ENCODE data around the gene CAMK2B.
"Not testable (repeated sequence)": the region's sequence is repeated elsewhere in the genome, so short reads cannot be mapped to it uniquely, and the experiment has no call there.

Gene CAMK2B

DNA sequence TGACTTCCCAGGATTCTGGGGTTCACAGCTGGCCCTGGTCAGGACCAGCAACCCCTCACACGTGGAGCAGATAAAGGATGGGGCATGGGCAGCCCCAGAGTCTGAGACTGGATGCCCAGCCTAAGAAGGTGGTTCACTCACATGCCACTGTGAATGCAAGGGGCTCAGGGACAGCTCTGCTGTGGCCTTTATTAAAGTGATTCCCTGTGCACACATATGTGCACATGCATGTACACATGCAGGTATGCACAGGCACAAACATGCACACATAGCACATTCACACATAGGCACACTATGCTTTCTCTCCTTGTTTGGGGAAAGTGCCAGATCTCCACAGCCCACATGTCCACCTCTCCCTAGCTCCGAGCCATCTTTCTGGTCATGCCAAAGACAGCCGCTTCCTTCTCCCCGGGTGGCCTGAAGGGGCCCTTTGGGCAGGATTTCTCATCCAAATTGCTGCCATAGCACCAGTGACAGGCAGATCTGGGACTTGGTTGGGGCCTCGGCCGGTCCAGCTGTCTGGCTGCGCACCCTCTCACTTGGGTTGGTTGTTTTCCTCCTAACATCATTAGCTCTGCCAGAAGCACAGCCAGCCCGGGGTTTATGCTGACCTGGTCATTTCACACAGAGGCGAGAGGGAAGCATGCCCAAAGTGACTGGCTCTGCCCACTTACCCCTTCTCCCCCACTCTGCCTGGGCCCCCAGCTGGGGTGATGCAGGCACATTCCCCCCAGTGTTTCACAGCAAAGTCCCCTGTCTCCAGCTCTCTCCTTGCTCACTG, 137.6 kb downstream of the CAMK2B start:
- DNase-seq: no peak

DNA sequence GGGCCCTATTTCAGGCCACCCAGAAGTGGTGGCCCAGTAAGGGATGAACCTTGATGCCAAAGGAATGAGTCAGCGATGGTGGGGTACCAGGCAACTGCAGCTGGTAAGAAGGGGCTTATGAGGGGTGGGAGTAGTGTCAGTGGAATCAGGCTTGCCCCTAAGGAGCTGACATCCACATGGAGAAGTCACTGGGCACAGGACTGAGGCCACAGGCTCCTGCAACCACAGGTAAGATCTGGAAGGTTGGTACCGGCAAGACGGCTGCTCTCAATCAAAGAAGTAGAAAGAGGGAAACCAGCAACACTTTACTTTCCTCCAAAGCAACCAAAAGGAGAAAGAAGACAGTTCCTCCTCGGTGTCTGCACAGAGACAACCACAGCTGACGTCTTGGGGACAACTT, 138.7 kb downstream of the CAMK2B start:
- DNase-seq: no peak

DNA sequence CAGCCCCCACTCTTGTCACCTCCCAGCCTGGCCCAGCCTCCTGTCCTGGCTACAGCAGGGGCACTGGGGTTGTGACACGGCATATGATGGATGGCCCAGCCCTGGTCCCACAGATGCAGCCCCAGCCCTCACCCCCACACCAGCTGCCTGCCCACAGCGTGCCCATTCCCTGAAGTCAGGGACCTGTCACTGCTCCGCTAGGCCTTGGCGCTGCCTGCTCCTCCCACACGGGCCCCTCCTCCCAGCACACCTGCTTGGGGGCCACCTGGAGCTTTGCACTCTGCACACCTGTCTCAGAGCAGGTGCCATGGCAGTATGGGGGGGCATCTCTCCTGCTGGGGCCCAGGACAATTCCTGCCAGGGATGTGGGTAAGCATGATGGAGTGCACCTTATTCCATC, 139.7 kb downstream of the CAMK2B start:
- DNase-seq: no peak

DNA sequence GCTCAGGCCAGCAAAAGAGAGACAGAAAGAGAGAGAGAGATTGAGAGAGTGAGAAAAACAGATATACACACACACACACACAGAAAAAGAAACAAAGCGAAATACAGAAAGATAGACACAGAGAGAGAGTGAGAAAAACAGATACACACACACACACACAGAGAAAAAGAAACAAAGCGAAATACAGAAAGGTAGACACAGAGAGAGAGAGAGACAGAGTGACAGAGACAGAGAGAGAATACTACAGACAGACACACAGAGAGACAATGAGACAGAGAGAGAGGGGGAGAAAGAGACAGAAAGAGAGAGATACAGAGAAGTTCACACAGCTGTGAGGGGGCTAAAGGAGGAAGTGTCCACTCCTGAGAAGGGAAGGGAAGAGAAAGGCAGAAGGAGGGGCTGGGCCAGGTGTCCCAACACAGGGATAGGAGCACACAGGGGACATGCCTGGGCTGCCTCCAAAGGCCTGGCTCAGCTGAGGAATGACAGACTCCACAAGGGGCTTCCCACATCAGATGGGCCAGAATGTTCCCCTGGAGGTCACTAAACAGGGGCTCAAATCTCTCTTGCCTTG, 140.4 kb downstream of the CAMK2B start:
- no peak for DNase-seq

DNA sequence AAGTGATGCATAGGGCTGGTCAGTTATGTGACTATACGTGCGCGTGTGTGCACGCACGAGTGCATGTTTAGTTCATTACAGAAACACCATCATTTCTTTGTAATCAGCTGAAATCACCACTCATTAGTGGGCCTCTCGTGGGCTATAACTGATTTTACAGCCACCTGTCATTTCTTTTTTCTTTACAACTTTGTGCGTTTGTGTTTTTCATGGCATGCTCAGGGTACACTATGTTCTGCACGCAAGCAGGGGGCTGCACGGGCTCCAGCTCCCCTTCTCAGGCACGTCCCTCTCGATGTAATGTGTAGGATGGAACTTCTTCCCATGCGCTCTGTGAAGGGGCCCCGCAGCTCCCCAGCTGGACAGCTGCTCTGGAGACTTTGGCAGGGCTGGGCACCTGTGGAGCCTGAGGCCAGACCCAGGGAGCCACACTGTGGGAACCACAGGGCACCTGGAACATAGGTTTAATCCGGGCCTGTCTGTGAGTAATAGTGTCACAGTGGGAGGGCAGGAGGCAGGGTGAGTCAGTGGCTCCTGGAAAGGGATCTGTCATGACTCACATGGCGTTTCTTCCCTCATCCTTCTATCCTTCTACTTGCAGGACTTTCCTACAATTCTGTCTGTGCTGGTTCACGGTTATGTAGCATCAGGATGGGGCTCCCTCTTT, 141.1 kb downstream of the CAMK2B start:
- no peak for DNase-seq

DNA sequence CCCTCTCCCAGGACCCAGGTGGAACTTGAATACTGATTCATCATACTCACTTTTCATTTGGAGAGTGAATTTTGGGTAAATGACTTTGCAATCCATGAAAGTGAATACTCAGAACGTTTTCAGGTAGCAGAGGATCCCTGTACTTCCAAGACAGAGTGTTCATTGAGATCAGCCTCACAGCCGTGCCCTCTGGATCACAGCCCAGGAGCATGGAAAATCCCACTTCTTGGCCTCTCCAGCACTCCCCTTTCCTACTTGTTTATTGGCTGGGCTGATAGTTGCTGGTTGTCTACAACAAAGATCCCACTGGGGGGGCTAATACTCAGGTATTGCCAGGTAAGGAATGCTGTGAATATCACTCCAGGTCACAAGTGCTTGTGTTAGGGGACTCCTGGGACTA, 142.0 kb downstream of the CAMK2B start:
- no peak for DNase-seq

DNA sequence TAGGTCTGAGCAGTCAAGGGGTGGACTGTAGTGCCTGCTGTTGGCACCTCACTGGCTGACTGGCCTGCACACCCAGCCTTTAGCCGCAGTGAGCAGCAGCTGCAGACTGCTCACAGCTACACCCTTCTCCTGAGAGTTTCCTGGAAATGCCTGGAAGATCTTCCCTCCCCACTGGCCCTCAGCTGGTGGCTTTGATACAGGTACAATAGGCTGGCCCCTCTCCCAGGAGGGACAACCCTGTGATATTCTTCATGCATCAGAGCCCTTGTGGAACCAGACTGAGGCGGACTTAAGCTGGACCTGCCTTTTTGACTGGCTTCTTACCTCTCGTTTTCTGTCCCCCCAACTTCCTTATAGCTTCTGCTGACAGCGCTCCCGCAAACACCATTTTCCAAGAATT, 142.6 kb downstream of the CAMK2B start:
- no peak for DNase-seq

DNA sequence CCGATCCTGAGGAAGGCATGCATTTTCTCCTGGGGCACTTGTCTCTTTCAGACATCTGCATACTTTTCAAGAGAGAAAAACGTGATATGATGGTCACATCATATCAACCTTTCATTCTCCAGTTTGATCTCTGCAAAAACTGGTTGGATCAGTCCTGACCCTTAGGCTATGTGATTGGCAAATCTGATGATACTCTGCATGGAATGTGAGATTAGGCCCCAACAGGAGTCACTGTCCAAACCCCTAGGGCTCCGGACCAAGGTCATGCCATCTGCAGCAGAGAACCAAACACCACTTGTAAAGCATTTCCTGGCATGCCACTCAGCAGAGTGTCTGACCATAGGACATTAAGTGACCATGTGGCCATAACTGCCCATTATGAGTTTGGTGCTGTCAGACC, 144.8 kb downstream of the CAMK2B start:
- DNase-seq: no peak

DNA sequence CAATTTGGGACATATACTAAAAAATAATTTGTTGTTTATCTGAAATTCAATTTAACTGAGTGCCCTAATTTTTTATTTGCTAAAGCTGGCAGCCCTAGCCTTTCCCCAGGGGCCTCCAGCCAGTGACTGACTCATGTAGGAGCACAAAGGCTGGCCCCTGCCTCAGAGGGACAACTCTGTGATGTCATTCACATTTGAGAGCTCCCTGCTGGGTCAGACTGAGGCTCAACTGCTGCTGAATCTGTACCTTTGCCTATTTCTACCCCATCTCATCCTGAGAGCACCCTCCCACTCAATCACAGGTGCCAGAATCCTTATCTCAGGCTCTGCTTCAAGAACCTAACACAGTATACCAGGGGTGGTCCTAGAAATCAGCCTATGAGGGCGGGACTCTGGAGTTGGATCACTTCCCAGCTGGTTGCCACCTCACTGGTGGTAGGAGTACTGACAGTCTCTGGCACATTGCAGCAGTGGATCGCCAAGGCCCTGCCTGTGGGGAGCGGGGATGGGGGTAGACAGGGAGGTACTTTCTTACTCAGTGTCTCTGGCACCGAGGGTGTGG, 147.7 kb downstream of the CAMK2B start:
- DNase-seq: no peak

DNA sequence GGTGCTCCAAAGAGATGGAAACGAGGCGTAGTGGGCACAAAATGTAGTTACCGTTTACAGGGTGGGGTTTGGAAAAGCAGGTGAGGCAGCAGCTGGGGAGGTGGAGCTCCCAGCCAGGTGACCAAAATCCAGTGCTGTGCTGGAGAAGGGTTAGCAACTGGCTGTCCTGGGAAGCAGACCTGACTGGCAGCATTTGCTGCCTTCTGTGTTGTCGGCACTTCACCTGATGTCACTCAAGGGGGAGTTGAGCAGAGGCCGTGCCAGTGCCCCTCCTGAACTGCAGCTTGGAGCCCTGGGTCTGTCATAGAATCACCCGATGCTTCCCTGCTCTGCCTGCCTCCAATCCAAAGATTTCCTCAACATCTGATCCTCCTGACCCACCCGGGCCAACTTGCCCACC, 148.9 kb downstream of the CAMK2B start:
- no peak for DNase-seq

DNA sequence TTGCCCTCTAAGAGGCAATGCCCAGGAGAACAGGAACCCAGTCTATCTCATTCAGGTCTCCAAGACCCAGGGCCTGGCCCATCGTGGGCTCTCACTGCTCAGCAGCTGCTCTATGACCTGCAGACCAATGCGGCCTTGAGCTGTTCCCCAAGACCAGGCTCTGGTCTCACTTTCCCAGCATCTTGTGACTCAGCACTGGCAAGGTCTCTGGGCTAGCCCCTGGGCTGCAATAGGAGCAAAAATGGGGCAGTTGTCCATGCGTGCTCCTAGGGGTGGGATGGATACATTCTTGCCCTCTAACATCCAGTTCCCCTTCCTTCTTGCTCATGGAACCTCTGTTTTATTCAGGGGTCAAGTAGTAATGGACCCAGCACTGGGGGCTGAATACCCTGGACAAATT, 149.7 kb downstream of the CAMK2B start:
- no peak for DNase-seq

DNA sequence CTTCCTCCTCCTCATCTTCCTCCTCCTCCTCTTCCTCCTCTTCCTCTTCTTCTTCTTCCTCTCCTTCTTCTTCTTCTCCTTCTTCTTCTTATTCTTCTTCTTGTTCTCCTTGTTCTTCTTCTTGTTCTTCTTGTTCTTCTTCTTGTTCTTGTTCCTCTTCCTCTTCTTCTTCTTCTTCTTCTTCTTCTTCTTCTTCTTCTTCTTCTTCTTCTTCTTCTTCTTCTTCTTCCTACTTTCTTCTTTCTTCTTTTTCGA, 150.8 kb downstream of the CAMK2B start:
- DNase-seq: not testable (repeated sequence)

DNA sequence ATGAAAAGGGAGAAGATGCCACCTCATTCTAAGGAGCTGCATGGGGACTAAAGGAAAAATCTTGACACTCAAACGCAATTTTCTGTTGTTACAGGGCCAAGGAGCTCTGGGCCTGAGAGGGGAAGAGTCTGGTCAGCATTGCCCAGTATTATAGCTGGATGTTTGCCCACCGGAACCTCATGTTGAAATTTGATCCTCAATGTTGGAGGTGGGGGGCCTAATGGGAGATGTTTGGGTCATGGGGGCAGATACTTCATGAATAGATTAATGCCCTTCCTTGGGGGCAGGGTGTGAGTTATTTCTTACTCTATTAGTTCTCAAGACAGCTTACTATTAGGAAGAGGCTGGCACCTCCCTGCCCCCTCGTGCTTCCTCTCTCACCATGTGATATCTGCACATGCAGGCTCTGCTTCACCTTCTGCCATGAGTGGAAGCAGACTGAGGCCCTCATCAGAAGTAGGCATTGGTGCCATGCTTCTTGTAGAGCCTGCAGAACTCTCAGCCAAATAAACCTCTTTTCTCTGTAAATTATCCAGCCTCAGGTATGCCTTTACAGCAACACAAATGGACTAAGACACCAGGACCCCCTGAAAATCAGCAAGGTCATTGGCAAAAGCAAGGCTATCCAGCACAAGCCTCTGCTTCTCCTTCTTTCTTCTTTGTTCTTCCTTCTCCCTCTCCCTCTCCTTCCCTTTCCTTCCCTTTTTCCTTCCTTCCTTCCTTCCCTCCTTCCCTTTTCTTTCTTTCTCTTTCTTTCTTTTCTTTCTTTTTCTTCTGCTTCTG, 151.3 kb downstream of the CAMK2B start:
- DNase-seq: no peak

DNA sequence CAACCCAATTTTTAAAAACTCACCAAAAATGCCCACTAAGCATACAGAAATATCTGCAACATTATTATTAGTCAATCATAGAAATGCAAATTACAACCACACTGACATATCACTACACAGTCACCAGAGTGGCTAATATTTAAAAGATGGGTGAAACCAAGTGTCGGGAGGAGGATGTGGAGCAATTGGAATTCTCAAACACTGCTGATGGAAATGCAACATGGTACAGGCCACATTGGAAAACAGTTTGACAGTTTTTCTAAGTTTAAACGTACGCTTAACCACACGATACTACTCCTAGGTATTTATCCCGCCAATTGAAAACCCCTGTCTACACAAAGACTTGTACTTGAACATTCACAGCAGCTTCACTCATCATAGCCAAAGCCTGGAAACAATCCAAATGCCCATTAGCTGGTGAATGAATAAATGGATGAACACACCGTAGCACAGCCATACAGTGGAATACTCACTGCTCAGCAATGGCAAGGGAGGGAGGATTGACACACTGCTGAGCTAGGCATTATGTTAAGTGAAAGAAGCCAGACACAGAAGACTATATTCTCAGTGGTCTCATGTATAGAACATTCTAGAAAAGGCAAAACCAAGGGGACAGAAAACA, 152.5 kb downstream of the CAMK2B start:
- DNase-seq: no peak

DNA sequence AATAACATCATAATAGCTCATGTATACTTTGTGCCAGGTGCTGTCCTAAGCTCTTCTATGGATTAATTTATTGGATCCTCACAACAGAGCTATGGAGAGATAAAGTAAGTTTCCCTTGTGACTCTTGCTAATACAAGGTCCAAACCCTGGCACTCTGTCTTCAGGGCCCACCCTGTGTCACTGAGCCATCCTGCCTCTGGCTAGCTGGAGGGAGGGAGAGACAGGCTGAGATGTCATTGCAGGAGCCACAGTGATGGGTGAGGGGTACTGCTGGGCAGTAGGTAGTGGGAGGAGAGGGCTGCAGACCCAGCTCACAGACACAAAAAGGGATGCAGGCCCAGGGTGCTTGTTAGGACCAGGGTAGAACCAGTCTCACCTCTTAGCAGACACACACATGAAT, 153.0 kb downstream of the CAMK2B start:
- no peak for DNase-seq

DNA sequence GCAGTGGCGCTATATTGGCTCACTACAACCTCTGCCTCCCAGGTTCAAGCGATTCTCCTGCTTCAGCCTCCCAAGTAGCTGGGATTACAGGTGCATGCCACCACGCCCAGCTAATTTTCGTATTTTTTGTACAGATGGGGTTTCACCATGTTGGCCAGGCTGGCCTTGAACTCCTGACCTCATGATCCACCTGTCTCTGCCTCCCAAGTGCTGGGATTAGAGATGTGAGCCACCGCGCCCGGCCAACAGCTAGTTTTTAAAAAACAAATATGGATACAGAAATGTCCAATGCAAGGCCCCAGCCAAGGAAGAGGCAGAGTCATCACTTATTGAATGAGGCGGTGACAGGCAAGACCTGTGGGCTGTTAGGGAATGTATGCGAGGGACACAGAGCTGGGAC, 153.5 kb downstream of the CAMK2B start:
- not testable (repeated sequence) for DNase-seq

DNA sequence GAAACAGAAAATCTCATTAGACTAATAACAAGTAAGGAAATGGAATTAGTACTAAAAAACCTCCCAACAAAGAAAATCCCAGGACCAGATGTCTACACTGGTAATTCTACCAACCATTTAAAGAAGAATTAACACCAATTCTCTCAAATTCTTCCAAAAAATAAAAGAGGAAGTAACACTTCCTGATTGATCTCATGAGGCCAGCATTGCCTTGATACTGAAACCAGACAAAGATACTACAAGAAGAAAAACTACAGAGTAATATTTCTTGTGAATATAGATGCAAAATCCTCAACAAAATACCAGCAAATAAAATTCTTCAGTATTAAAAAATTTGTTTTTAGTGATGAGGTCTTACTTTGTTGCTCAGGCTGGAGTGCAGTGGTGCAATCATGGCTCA, 157.5 kb downstream of the CAMK2B start:
- DNase-seq: no peak

Measured in CD4-positive, alpha-beta T cell treated with Interleukin-21 for 1 hour (primary cell).